CD1c-positive myeloid dendritic cell (primary cell): Measurements from ENCODE around the gene RFX6.

Experiments
- DNase-seq: peaks from one replicate; pipeline ENCODE4 v3.0.0-alpha.2; 2016; ENCODE audit errors: extremely low spot score

The RFX6 gene

GRCh38 chr6:116888732-116889360 is 11.8 kb downstream of the RFX6 start:
- DNase-seq = no peak

GRCh38 chr6:116894669-116895068 is 17.6 kb downstream of the RFX6 start:
- DNase-seq = no peak

GRCh38 chr6:116895935-116896334 is 18.9 kb downstream of the RFX6 start:
- DNase-seq = no peak

- DNase-seq = no peak
Observed at GRCh38 chr6:116902634-116903033, 25.6 kb downstream of the RFX6 start.

GRCh38 chr6:116922853-116923548 is 46.0 kb downstream of the RFX6 start:
- no peak for DNase-seq

GRCh38 chr6:116924245-116924644 is 47.2 kb downstream of the RFX6 start:
- DNase-seq = no peak

- no peak for DNase-seq
Observed at GRCh38 chr6:116925088-116925794, 48.2 kb downstream of the RFX6 start.

- DNase-seq = no peak
Observed at GRCh38 chr6:116928677-116929076, 51.6 kb downstream of the RFX6 start.

GRCh38 chr6:116929825-116930224 is 52.8 kb downstream of the RFX6 start:
- DNase-seq = no peak

GRCh38 chr6:116931456-116931855 is 54.4 kb downstream of the RFX6 start:
- DNase-seq = no peak

GRCh38 chr6:116932496-116932895 is 55.5 kb downstream of the RFX6 start:
- DNase-seq = no peak

GRCh38 chr6:116933485-116933884 is 56.4 kb downstream of the RFX6 start:
- DNase-seq = no peak

GRCh38 chr6:116938305-116938704 is 61.3 kb downstream of the RFX6 start:
- DNase-seq = no peak

GRCh38 chr6:116941727-116942126 is 64.7 kb downstream of the RFX6 start:
- DNase-seq = no peak

- DNase-seq = no peak
Observed at GRCh38 chr6:116945809-116946208, 68.8 kb downstream of the RFX6 start.

- DNase-seq = no peak
Observed at GRCh38 chr6:116948533-116949304, 71.7 kb downstream of the RFX6 start.

- no peak for DNase-seq
Observed at GRCh38 chr6:116949964-116950363, 72.9 kb downstream of the RFX6 start.

GRCh38 chr6:116954335-116954734 is 77.3 kb downstream of the RFX6 start:
- no peak for DNase-seq

- DNase-seq = no peak
Observed at GRCh38 chr6:116954938-116955337, 77.9 kb downstream of the RFX6 start.

- no peak for DNase-seq
Observed at GRCh38 chr6:116955773-116956172, 78.7 kb downstream of the RFX6 start.

GRCh38 chr6:116963972-116964371 is 86.9 kb downstream of the RFX6 start:
- no peak for DNase-seq
